ENCODE data around the gene NAA16. TPM values are rescaled to one million over a fixed set of nuclear protein-coding genes. Genes with fewer than 3 reads are reported as not detected.

NAA16 gene
- total RNA-seq, 1 experiment from 2014 or later = 12.1 TPM

GRCh38 chr13:41302743-41303142, 8.3 kb upstream of the NAA16 start:
- intact Hi-C loops (cut with micrococcal nuclease; ENCODE audit: unreplicated experiment) = no loop called here
- POLR2A ChIA-PET (ENCODE audit: unreplicated experiment) = interaction anchor here (0.6 kb wide), 1 partner anchor 10 kb away, joined by 5 read pairs; no protein-coding TSS in a partner anchor
- no peak for TF ChIP-seq EZH2 (IDR thresholded peaks at IDR 0.05; ENCODE audit: low read depth)
- TF ChIP-seq CTCF (conservative IDR thresholded peaks at IDR 0.05) = no peak

GRCh38 chr13:41304551-41304950, 6.5 kb upstream of the NAA16 start:
- no peak overlapping the region for H3K27ac ChIP-seq
- H3K9me3 ChIP-seq (ENCODE audit: insufficient read depth, low read depth) = no peaks in the 10 kb centered on the region
- no peaks in the 10 kb centered on the region for H3K79me2 ChIP-seq (ENCODE audit: low read depth)
- H3K36me3 ChIP-seq (ENCODE audit: low read depth) = no peaks in the 10 kb centered on the region
- TF ChIP-seq EZH2 (IDR thresholded peaks at IDR 0.05; ENCODE audit: low read depth) = no peak
- no peak for TF ChIP-seq CTCF (conservative IDR thresholded peaks at IDR 0.05)
- no peaks in the 10 kb centered on the region for H3F3A ChIP-seq (ENCODE audit: insufficient read depth, low read depth)
- DNase-seq = no peak
- H4K20me1 ChIP-seq (ENCODE audit: insufficient read depth) = no peaks in the 10 kb centered on the region
- no peak overlapping the region for H3K4me3 ChIP-seq
- H3K4me2 ChIP-seq = no peak overlapping the region
- no peaks in the 10 kb centered on the region for H3K4me1 ChIP-seq (replicated peaks; ENCODE audit: insufficient read depth)
- H3K27me3 ChIP-seq (ENCODE audit: insufficient read depth, low read depth) = no peaks in the 10 kb centered on the region
- H2AFZ ChIP-seq = no peak overlapping the region
- intact Hi-C loops (cut with micrococcal nuclease; ENCODE audit: unreplicated experiment) = no loop called here
- ChIA-PET POLR2A (ENCODE audit: unreplicated experiment) (no interaction called here), CTCF (no interaction called here)
- BruUV-seq (replicated peaks) = no TSS peak
- H3K9me2 ChIP-seq (ENCODE audit: insufficient read depth) = no peaks in the 10 kb centered on the region

More at GRCh38 chr13:41302743-41303142, 8.3 kb upstream of the NAA16 start:
- Histone ChIP-seq H3K4me2 (no peak overlapping the region), H3K4me1 (replicated peaks; ENCODE audit: insufficient read depth) (no peaks in the 10 kb centered on the region), H3K79me2 (ENCODE audit: low read depth) (no peaks in the 10 kb centered on the region), H3F3A (ENCODE audit: insufficient read depth, low read depth) (no peaks in the 10 kb centered on the region), H3K9me2 (ENCODE audit: insufficient read depth) (no peaks in the 10 kb centered on the region), H2AFZ (no peak overlapping the region), H3K9me3 (ENCODE audit: insufficient read depth, low read depth) (no peaks in the 10 kb centered on the region), H4K20me1 (ENCODE audit: insufficient read depth) (no peaks in the 10 kb centered on the region), H3K27ac (no peak overlapping the region), H3K4me3 (no peak overlapping the region), H3K27me3 (ENCODE audit: insufficient read depth, low read depth) (no peaks in the 10 kb centered on the region), H3K36me3 (ENCODE audit: low read depth) (no peaks in the 10 kb centered on the region)
- no peak for DNase-seq
- no TSS peak for BruUV-seq (replicated peaks)
- CTCF ChIA-PET = no interaction called here

GRCh38 chr13:41306271-41307145, 4.6 kb upstream of the NAA16 start:
- CTCF ChIA-PET = no interaction called here
- Histone ChIP-seq H3K9me3 (ENCODE audit: insufficient read depth, low read depth) (no peaks in the 10 kb centered on the region), H3K4me3 (no peak overlapping the region), H3K27me3 (ENCODE audit: insufficient read depth, low read depth) (no peaks in the 10 kb centered on the region), H3K4me1 (replicated peaks; ENCODE audit: insufficient read depth) (no peaks in the 10 kb centered on the region), H3F3A (ENCODE audit: insufficient read depth, low read depth) (no peaks in the 10 kb centered on the region), H3K36me3 (ENCODE audit: low read depth) (no peaks in the 10 kb centered on the region), H2AFZ (no peak overlapping the region), H4K20me1 (ENCODE audit: insufficient read depth) (no peaks in the 10 kb centered on the region), H3K4me2 (no peak overlapping the region), H3K27ac (no peak overlapping the region), H3K79me2 (ENCODE audit: low read depth) (peaks cover 5% of the 10 kb centered on the region), H3K9me2 (ENCODE audit: insufficient read depth) (no peaks in the 10 kb centered on the region)
- intact Hi-C loops (cut with micrococcal nuclease; ENCODE audit: unreplicated experiment) = no loop called here
- BruUV-seq (replicated peaks) = no TSS peak
- TF ChIP-seq CTCF (conservative IDR thresholded peaks at IDR 0.05) (no peak), EZH2 (IDR thresholded peaks at IDR 0.05; ENCODE audit: low read depth) (no peak)
- POLR2A ChIA-PET (ENCODE audit: unreplicated experiment) = no interaction called here
- DNase-seq = no peak

Measured in PC-9 (cell line).